Measurements from ENCODE around the gene HTR1D.

The HTR1D gene

GRCh38 chr1:23179862-23180261 lies 37.4 kb downstream of the HTR1D start:
- TF ChIP-seq Cebpa-rat (IDR thresholded peaks at IDR 0.05): no peak
- Histone ChIP-seq H3K36me3 (no peaks in the 10 kb centered on the region), H3K4me1 (peaks cover 47 to 95% (median 75%) of the 10 kb centered on the region in 10 experiments), H3K9me3 (replicated peaks in 1 of 11) (no peaks in the 10 kb centered on the region), H3K4me3 (no peak overlapping the region), H3K27ac (peak overlapping the region in 9 of 11 experiments; percentile 85 to 96 (median 93); a peak in 15 of 22 replicates), H3K4me2 (peak overlapping the region; percentile 73 to 95 (median 87); a peak in 17 of 22 replicates), H3K27me3 (no peaks in the 10 kb centered on the region), H4K20me1 (no peaks in the 10 kb centered on the region), H3K9ac (peak overlapping the region in 2 of 11 experiments; percentile 89 to 92; a peak in 2 of 22 replicates)

GRCh38 chr1:23178950-23179349 lies 38.4 kb downstream of the HTR1D start:
- Histone ChIP-seq H3K36me3 (no peaks in the 10 kb centered on the region), H3K27me3 (no peaks in the 10 kb centered on the region), H3K4me1 (peaks cover 47 to 96% (median 74%) of the 10 kb centered on the region in 10 experiments), H3K4me2 (peak overlapping the region; percentile 73 to 95 (median 87)), H3K9me3 (replicated peaks in 1 of 11) (no peaks in the 10 kb centered on the region), H3K4me3 (peak overlapping the region in 2 of 10 experiments; percentile 57 to 70; a peak in 1 of 20 replicates), H3K9ac (peak overlapping the region in 9 of 11 experiments; percentile 79 to 92 (median 86); a peak in 16 of 22 replicates), H4K20me1 (no peaks in the 10 kb centered on the region), H3K27ac (peak overlapping the region in 10 of 11 experiments; percentile 71 to 96 (median 93); a peak in 20 of 22 replicates)
- no peak for TF ChIP-seq Cebpa-rat (IDR thresholded peaks at IDR 0.05)

- Histone ChIP-seq H3K27ac (peak overlapping the region in 10 of 11 experiments; percentile 71 to 96 (median 93); a peak in 21 of 22 replicates), H3K36me3 (no peaks in the 10 kb centered on the region), H3K27me3 (no peaks in the 10 kb centered on the region), H3K9me3 (replicated peaks in 1 of 11) (no peaks in the 10 kb centered on the region), H3K4me3 (peak overlapping the region in 7 of 10 experiments; percentile 51 to 70 (median 60); a peak in 13 of 20 replicates), H4K20me1 (no peaks in the 10 kb centered on the region), H3K4me2 (peak overlapping the region; percentile 73 to 95 (median 87)), H3K9ac (peak overlapping the region in 9 of 11 experiments; percentile 79 to 92 (median 86); a peak in 19 of 22 replicates), H3K4me1 (peaks cover 47 to 91% (median 71%) of the 10 kb centered on the region in 10 experiments)
- no peak for TF ChIP-seq Cebpa-rat (IDR thresholded peaks at IDR 0.05)
Observed at GRCh38 chr1:23178414-23178813, 38.9 kb downstream of the HTR1D start.

- Histone ChIP-seq H3K4me1 (peaks cover 48 to 92% (median 70%) of the 10 kb centered on the region in 10 experiments), H3K4me2 (peak overlapping the region; percentile 73 to 95 (median 87)), H3K4me3 (peak overlapping the region; percentile 51 to 70 (median 58)), H3K27me3 (no peaks in the 10 kb centered on the region), H3K27ac (peak overlapping the region; percentile 53 to 96 (median 93); a peak in 21 of 22 replicates), H3K9ac (peak overlapping the region; percentile 76 to 92 (median 86)), H4K20me1 (no peaks in the 10 kb centered on the region), H3K9me3 (replicated peaks in 1 of 11) (no peaks in the 10 kb centered on the region), H3K36me3 (no peaks in the 10 kb centered on the region)
- TF ChIP-seq Cebpa-rat (IDR thresholded peaks at IDR 0.05): peak in 2 of 11 experiments; percentile 13 to 40; a peak in 3 of 22 replicates
Observed at GRCh38 chr1:23177438-23178380, 39.6 kb downstream of the HTR1D start.

GRCh38 chr1:23177031-23177430 lies 40.3 kb downstream of the HTR1D start:
- peak overlapping the region; percentile 73 to 95 (median 87) for H3K4me2 ChIP-seq
- H3K9ac ChIP-seq: peak overlapping the region; percentile 76 to 92 (median 86)
- H3K27me3 ChIP-seq: no peaks in the 10 kb centered on the region
- H4K20me1 ChIP-seq: no peaks in the 10 kb centered on the region
- peak in 2 of 11 experiments; percentile 11 to 36; a peak in 2 of 22 replicates for TF ChIP-seq Cebpa-rat (IDR thresholded peaks at IDR 0.05)
- H3K36me3 ChIP-seq: no peaks in the 10 kb centered on the region
- peak overlapping the region; percentile 53 to 96 (median 93); a peak in 21 of 22 replicates for H3K27ac ChIP-seq
- peaks cover 49 to 95% (median 76%) of the 10 kb centered on the region in 10 experiments for H3K4me1 ChIP-seq
- no peaks in the 10 kb centered on the region for H3K9me3 ChIP-seq (replicated peaks in 1 of 11)
- H3K4me3 ChIP-seq: peak overlapping the region; percentile 51 to 70 (median 58)

- no peaks in the 10 kb centered on the region for H4K20me1 ChIP-seq
- no peak for TF ChIP-seq Cebpa-rat (IDR thresholded peaks at IDR 0.05)
- H3K9me3 ChIP-seq (replicated peaks in 1 of 11): no peaks in the 10 kb centered on the region
- H3K27me3 ChIP-seq: no peaks in the 10 kb centered on the region
- no peak overlapping the region for H3K9ac ChIP-seq
- peaks cover 58 to 96% (median 82%) of the 10 kb centered on the region in 10 experiments for H3K4me1 ChIP-seq
- H3K27ac ChIP-seq: peak overlapping the region in 6 of 11 experiments; percentile 12 to 96 (median 22); a peak in 6 of 22 replicates
- H3K4me3 ChIP-seq: no peak overlapping the region
- no peaks in the 10 kb centered on the region for H3K36me3 ChIP-seq
- H3K4me2 ChIP-seq: peak overlapping the region in 9 of 11 experiments; percentile 4 to 90 (median 27); a peak in 10 of 22 replicates
Observed at GRCh38 chr1:23174426-23175110, 42.7 kb downstream of the HTR1D start.

GRCh38 chr1:23171181-23171755 lies 46.0 kb downstream of the HTR1D start:
- no peaks in the 10 kb centered on the region for H3K27me3 ChIP-seq
- H3K9me3 ChIP-seq (replicated peaks in 1 of 11): no peaks in the 10 kb centered on the region
- H3K4me1 ChIP-seq: peaks cover 49 to 85% (median 69%) of the 10 kb centered on the region in 10 experiments
- H3K9ac ChIP-seq: peak overlapping the region in 9 of 11 experiments; percentile 12 to 99 (median 34); a peak in 12 of 22 replicates
- H3K4me2 ChIP-seq: peak overlapping the region; percentile 4 to 96 (median 65); a peak in 20 of 22 replicates
- no peak overlapping the region for H3K4me3 ChIP-seq
- peaks cover 0 to 12% (median 0%) of the 10 kb centered on the region in 11 experiments; a peak in 3 of 22 replicates for H3K36me3 ChIP-seq
- peaks cover 14 to 18% (median 18%) of the 10 kb centered on the region in 11 experiments; a peak in 21 of 22 replicates for H4K20me1 ChIP-seq
- TF ChIP-seq Cebpa-rat (IDR thresholded peaks at IDR 0.05): no peak
- H3K27ac ChIP-seq: peak overlapping the region in 9 of 11 experiments; percentile 90 to 99 (median 96); a peak in 18 of 22 replicates

Data from BLaER1 treated with 17β-estradiol and CSF1 and Interleukin-3, amounts not matched to agents 10 nM and 100 nM (cell line).